K562 (cell line): Measurements from ENCODE around the gene SRCAP. TPM values are rescaled to one million over a fixed set of nuclear protein-coding genes. Genes with fewer than 3 reads are reported as not detected.

Source experiments
- ATAC-seq: fragments of 200-7000 bp; cut with Tn5 transposase; 3 replicates; pipeline ENCODE4 v1.9.1; 2020; ENCODE audit warnings: moderate library complexity
- BruUV-seq: library from RNA; stranded (reverse); fragments of 400-500 nt; replicated peaks from 2 replicates; lab custom pipeline; 2021; lab: Mats Ljungman, UMichigan
- CTCF ChIA-PET: fragments of 300-600 bp; formaldehyde crosslinking; extraction: SDS; loops from one replicate; lab custom pipeline; 2021; ENCODE audit warnings: low intra/inter-chr PET ratio; lab: Yijun Ruan, JAX
- POLR2A ChIA-PET: fragments of 300-600, 350-650 bp; sonication (Branson Sonifier 250); formaldehyde crosslinking; extraction: SDS; loops from one replicate; lab custom pipeline; 2021; ENCODE audit warnings: antibody characterized with exemption, inconsistent platforms; lab: Yijun Ruan, JAX
- DNase-seq, 4 experiments: peaks; one replicate each; pipeline versions ENCODE4 v3.0.0 to v3.0.0-alpha.2; 2011 to 2018; ENCODE audit warnings: low spot score in 3 of 4, mixed read lengths in 3 of 4; ENCODE audit errors: extremely low read depth in 1 of 4
- FAIRE-seq: peaks from 2 replicates; lab custom pipeline; 2011; peaks lifted over from hg19 to GRCh38; lab: Jason Lieb, UNC
- H2AFZ ChIP-seq: 2 replicates; pipeline ENCODE4 v1.6.0; 2011; ENCODE audit warnings: low read depth, low read length, control low read depth, inconsistent platforms
- H3K27ac ChIP-seq: fragments of 200-600 bp; 3 replicates; pipeline ENCODE4 v1.8.0; 2011; ENCODE audit warnings: low read depth, mild to moderate bottlenecking, control low read depth, inconsistent platforms, low read length, moderate library complexity, mixed read lengths; ENCODE audit errors: extremely low read depth
- H3K27me3 ChIP-seq, 2 experiments: fragments of 300-600 bp in 1 of 2; 2 replicates in 1 of 2; 3 replicates in 1 of 2; pipeline versions ENCODE4 v1.6.0 to v1.8.0; 2011; ENCODE audit warnings: inconsistent platforms in 2 of 2, low read length in 2 of 2, mild to moderate bottlenecking in 1 of 2, mixed read lengths in 1 of 2, moderate library complexity in 1 of 2; ENCODE audit not compliant: control insufficient read depth in 2 of 2, insufficient read depth in 2 of 2
- H3K36me3 ChIP-seq: fragments of 300-600 bp; 3 replicates; pipeline ENCODE4 v1.8.0; 2011; ENCODE audit warnings: mild to moderate bottlenecking, low read length, inconsistent platforms; ENCODE audit not compliant: control insufficient read depth, insufficient read depth
- H3K4me1 ChIP-seq, 2 experiments: fragments of 200-600 bp in 1 of 2; replicated peaks in 1 of 2; 2 replicates in 1 of 2; 3 replicates in 1 of 2; pipeline versions ENCODE4 v1.5.1 to v1.8.0; 2011; ENCODE audit warnings: inconsistent platforms in 2 of 2, low read length in 2 of 2, mild to moderate bottlenecking in 1 of 2, mixed read lengths in 1 of 2, moderate library complexity in 1 of 2; ENCODE audit not compliant: control insufficient read depth in 2 of 2, insufficient read depth in 2 of 2
- H3K4me2 ChIP-seq: 2 replicates; pipeline ENCODE4 v1.6.1; 2011; ENCODE audit warnings: low read length, control low read depth, inconsistent platforms, mixed read lengths; ENCODE audit not compliant: insufficient read depth
- H3K4me3 ChIP-seq: fragments of 200-600 bp; sonication (generic), shearing (Covaris generic); 2 replicates; pipeline ENCODE4 v1.5.1; 2016; ENCODE audit warnings: control low read depth, inconsistent platforms
- H3K79me2 ChIP-seq: fragments of 200-600 bp; 3 replicates; pipeline ENCODE4 v1.8.0; 2011; ENCODE audit warnings: low read length, inconsistent platforms; ENCODE audit not compliant: control insufficient read depth, insufficient read depth
- H3K9ac ChIP-seq, 2 experiments: 2 replicates each; pipeline versions ENCODE4 v1.6.0 to v1.6.1; 2011; ENCODE audit warnings: low read depth in 2 of 2, low read length in 2 of 2, control low read depth in 1 of 2, inconsistent platforms in 1 of 2, mild to moderate bottlenecking in 1 of 2, mixed read lengths in 1 of 2; ENCODE audit not compliant: insufficient read depth in 1 of 2
- H3K9me1 ChIP-seq: one replicate; pipeline ENCODE4 v1.6.0; 2011; ENCODE audit warnings: inconsistent platforms, mild to moderate bottlenecking, low read length, moderate library complexity; ENCODE audit not compliant: control insufficient read depth, insufficient read depth
- H3K9me3 ChIP-seq: replicated peaks from 2 replicates; pipeline ENCODE4 v1.5.1; 2011; ENCODE audit warnings: low read depth, low read length, inconsistent platforms; ENCODE audit not compliant: control insufficient read depth, insufficient read depth
- H4K20me1 ChIP-seq: replicated peaks from 2 replicates; pipeline ENCODE4 v1.6.1; 2011; ENCODE audit warnings: low read length, inconsistent platforms, mixed read lengths; ENCODE audit not compliant: control insufficient read depth, insufficient read depth
- NCOA4 ChIP-seq: fragments of 450-650 bp; IDR thresholded peaks from 2 replicates; pipeline ENCODE4 v1.6.1; 2018; ENCODE audit warnings: mild to moderate bottlenecking; ENCODE audit not compliant: partially characterized antibody
- NR2C1 ChIP-seq, 2 experiments: fragments of 450-650 bp; IDR thresholded peaks; 2 replicates each; pipeline ENCODE4 v1.6.1; 2017; ENCODE audit warnings: mild to moderate bottlenecking in 2 of 2, antibody characterized with exemption in 1 of 2, inconsistent platforms in 1 of 2, missing compliant biosample characterization in 1 of 2, missing genetic modification characterization in 1 of 2
- NR2C2 ChIP-seq, 2 experiments: fragments of 200-800 bp in 1 of 2; sonication (Bioruptor generic) in 1 of 2; sonication (generic) in 1 of 2; formaldehyde crosslinking in 1 of 2; IDR thresholded peaks; 2 replicates each; pipeline versions ENCODE4 v1.6.1 to v1.8.0; 2016 to 2022; ENCODE audit warnings: mild to moderate bottlenecking in 1 of 2, missing compliant biosample characterization in 1 of 2, missing genetic modification characterization in 1 of 2, missing genetic modification reagents in 1 of 2
- RBFOX2 ChIP-seq: fragments of 200-400 bp; formaldehyde crosslinking; IDR thresholded peaks from 2 replicates; pipeline ENCODE4 v1.6.1; 2017; ENCODE audit warnings: low read depth, mild to moderate bottlenecking, low read length, moderate library complexity
- ZBTB33 ChIP-seq: sonication (generic); formaldehyde crosslinking; IDR thresholded peaks from 2 replicates; pipeline ENCODE4 v1.8.1; 2023; ENCODE audit warnings: mild to moderate bottlenecking, missing genetic modification reagents
- ZNF140 ChIP-seq: fragments of 250-450 bp; sonication (Bioruptor Pico); IDR thresholded peaks from 2 replicates; pipeline ENCODE4 v1.8.0; 2021; ENCODE audit warnings: moderate library complexity, mild to moderate bottlenecking, inconsistent platforms
- ZNF584 ChIP-seq: fragments of 200-800 bp; sonication (Bioruptor generic); IDR thresholded peaks from 2 replicates; pipeline ENCODE4 v1.6.1; 2016; ENCODE audit warnings: low read depth, mild to moderate bottlenecking, missing genetic modification characterization, missing compliant biosample characterization
- WGBS: fragments of 100-300 bp; shearing (Covaris generic); methylation state at CpG from one replicate; pipeline ENCODE4 v1.1.6; 2016; ENCODE audit warnings: low coverage, mixed read lengths; ENCODE audit not compliant: insufficient coverage; ENCODE audit errors: missing lambda C conversion rate; 5-methylcytosine and 5-hydroxymethylcytosine counted together
- in situ Hi-C: fragments of 300-500 bp; cut with MboI; formaldehyde crosslinking; loops from 4 replicates; pipeline ENCODE4 v1.15.0; 2018; ENCODE audit warnings: inconsistent platforms, mixed read lengths
- intact Hi-C: fragments of 100-400 bp; cut with micrococcal nuclease; formaldehyde crosslinking; loops from 2 replicates; pipeline ENCODE4 v1.14.2; 2022
- polyA plus RNA-seq, 8 experiments: library from polyadenylated mRNA; depleted of rRNA in 4 of 8; stranded (reverse) in 5 of 8; unstranded in 3 of 8; fragments of >200 nt; fragmentation: Nextera tagmentation in 2 of 8; fragmentation: Illumina TruSeq in 1 of 8; extraction: Ambion mirVana in 2 of 8; extraction: Trizol in 1 of 8; gene quantifications; 2 replicates each; pipeline versions ENCODE4 v1.2.1 to v1.2.3, GENCODE V29; 2011 to 2014; ENCODE audit warnings: inconsistent platforms in 1 of 8, missing spikeins in 1 of 8
- total RNA-seq, 7 experiments: library from RNA; depleted of rRNA in 6 of 7; stranded (reverse); fragments of >200 nt in 6 of 7; fragmentation: Illumina TruSeq in 2 of 7; extraction: Trizol in 2 of 7; gene quantifications; 2 replicates each; pipeline versions ENCODE4 v1.2.1 to v1.2.3, GENCODE V29; 2011 to 2021; ENCODE audit warnings: low replicate concordance in 1 of 7
- TF ChIP-seq, protein P1 (sequence below): IDR thresholded peaks from 2 replicates; pipeline ENCODE4 v1.6.1; 2011; ENCODE audit warnings: borderline replicate concordance, low read depth, mild to moderate bottlenecking, moderate library complexity, low read length; ENCODE audit not compliant: insufficient read depth, poor library complexity, severe bottlenecking
- TF ChIP-seq, protein P2 (sequence below): fragments of 250-450 bp; sonication (Bioruptor Pico); IDR thresholded peaks from 2 replicates; pipeline ENCODE4 v1.8.0; 2021; ENCODE audit warnings: moderate library complexity, mild to moderate bottlenecking, inconsistent platforms
- TF ChIP-seq, protein P3 (sequence below): sonication (generic); formaldehyde crosslinking; IDR thresholded peaks from 2 replicates; pipeline ENCODE4 v1.8.1; 2022; ENCODE audit warnings: missing genetic modification reagents
- TF ChIP-seq, protein P4 (sequence below): IDR thresholded peaks from 2 replicates; pipeline ENCODE4 v1.6.1; 2016; ENCODE audit warnings: missing genetic modification characterization, missing compliant biosample characterization

Gene SRCAP
- total and polyA plus RNA-seq, 9 of the 15 experiments (the other 6 are each of a cell fraction or from before 2014, with no cell fraction given): 0.21 to 62.6 (median 5.8) TPM

- Histone ChIP-seq H3K27me3 (no peaks in the 10 kb centered on the region), H3K4me1 (peaks cover 0 to 23% of the 10 kb centered on the region in 2 experiments; a peak in 2 of 5 replicates), H3K9me1 (no peaks in the 10 kb centered on the region), H3K27ac (no peak overlapping the region), H2AFZ (no peak overlapping the region), H3K4me2 (no peak overlapping the region), H4K20me1 (0 out of 2 replicates have a peak, but pooled peaks cover 3% of the 10 kb centered on the region), H3K9me3 (no peaks in the 10 kb centered on the region), H3K9ac (peak overlapping the region in 1 of 2 experiments; percentile 2; a peak in 1 of 4 replicates), H3K36me3 (peaks cover 65% of the 10 kb centered on the region; the same call in 2 of the 3 replicates), H3K4me3 (no peak overlapping the region), H3K79me2 (no peaks in the 10 kb centered on the region; the same call in 2 of the 3 replicates)
- CTCF ChIA-PET: no interaction called here
- in situ Hi-C loops: no loop called here
- FAIRE-seq (no peak), ATAC-seq (peak; percentile 10; the same call in 2 of the 3 replicates), DNase-seq (no peak)
- POLR2A ChIA-PET: interaction anchor here (0.7 kb wide), 1 partner anchor 16 kb away, joined by 4 read pairs; no protein-coding TSS in a partner anchor
- intact Hi-C loops: no loop called here
- BruUV-seq: no TSS peak
- 87% methylated on average over 27 of the region's 41 CpGs for WGBS
- TF ChIP-seq NR2C1 (IDR thresholded peaks at IDR 0.05) (peak; percentile 83), NR2C1 (tag; IDR thresholded peaks at IDR 0.05) (peak; percentile 80), ZNF584 (CRISPR knock-in tag) (no peak), ZBTB33 (CRISPR knock-in tag) (peak; percentile 50; the same call in 1 of the 2 replicates), NCOA4 (no peak), ZNF140 (CRISPR knock-in tag) (no peak), NR2C2 (CRISPR knock-in tag; IDR thresholded peaks at IDR 0.05) (peak; percentile 54; the same call in 1 of the 2 replicates), NR2C2 (tag; IDR thresholded peaks at IDR 0.05) (peak; percentile 73), RBFOX2 (peak; percentile 50)
- TF ChIP-seq, protein P1, sequence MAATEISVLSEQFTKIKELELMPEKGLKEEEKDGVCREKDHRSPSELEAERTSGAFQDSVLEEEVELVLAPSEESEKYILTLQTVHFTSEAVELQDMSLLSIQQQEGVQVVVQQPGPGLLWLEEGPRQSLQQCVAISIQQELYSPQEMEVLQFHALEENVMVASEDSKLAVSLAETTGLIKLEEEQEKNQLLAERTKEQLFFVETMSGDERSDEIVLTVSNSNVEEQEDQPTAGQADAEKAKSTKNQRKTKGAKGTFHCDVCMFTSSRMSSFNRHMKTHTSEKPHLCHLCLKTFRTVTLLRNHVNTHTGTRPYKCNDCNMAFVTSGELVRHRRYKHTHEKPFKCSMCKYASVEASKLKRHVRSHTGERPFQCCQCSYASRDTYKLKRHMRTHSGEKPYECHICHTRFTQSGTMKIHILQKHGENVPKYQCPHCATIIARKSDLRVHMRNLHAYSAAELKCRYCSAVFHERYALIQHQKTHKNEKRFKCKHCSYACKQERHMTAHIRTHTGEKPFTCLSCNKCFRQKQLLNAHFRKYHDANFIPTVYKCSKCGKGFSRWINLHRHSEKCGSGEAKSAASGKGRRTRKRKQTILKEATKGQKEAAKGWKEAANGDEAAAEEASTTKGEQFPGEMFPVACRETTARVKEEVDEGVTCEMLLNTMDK: no peak
- TF ChIP-seq, protein P2, sequence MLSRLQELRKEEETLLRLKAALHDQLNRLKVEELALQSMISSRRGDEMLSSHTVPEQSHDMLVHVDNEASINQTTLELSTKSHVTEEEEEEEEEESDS (CRISPR knock-in tag): no peak
- TF ChIP-seq, protein P3, sequence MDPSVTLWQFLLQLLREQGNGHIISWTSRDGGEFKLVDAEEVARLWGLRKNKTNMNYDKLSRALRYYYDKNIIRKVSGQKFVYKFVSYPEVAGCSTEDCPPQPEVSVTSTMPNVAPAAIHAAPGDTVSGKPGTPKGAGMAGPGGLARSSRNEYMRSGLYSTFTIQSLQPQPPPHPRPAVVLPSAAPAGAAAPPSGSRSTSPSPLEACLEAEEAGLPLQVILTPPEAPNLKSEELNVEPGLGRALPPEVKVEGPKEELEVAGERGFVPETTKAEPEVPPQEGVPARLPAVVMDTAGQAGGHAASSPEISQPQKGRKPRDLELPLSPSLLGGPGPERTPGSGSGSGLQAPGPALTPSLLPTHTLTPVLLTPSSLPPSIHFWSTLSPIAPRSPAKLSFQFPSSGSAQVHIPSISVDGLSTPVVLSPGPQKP (CRISPR knock-in tag): no peak
- TF ChIP-seq, protein P4, sequence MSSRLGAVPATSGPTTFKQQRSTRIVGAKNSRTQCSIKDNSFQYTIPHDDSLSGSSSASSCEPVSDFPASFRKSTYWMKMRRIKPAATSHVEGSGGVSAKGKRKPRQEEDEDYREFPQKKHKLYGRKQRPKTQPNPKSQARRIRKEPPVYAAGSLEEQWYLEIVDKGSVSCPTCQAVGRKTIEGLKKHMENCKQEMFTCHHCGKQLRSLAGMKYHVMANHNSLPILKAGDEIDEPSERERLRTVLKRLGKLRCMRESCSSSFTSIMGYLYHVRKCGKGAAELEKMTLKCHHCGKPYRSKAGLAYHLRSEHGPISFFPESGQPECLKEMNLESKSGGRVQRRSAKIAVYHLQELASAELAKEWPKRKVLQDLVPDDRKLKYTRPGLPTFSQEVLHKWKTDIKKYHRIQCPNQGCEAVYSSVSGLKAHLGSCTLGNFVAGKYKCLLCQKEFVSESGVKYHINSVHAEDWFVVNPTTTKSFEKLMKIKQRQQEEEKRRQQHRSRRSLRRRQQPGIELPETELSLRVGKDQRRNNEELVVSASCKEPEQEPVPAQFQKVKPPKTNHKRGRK (tag): no peak
These were observed 29.7 kb upstream of the SRCAP start for GRCh38 chr16:30669026-30669902.
